OCI-LY7 (cell line): Measurements from ENCODE around the gene DGUOK.

Experiments used
- EZH2phosphoT487 ChIP-seq: fragments of 200-600 bp; sonication (generic); IDR thresholded peaks from 2 replicates; pipeline ENCODE4 v1.6.1; 2018; ENCODE audit warnings: low read depth, borderline replicate concordance, mild to moderate bottlenecking, mixed run types, antibody characterized with exemption, low read length, moderate library complexity, mixed read lengths
- TF ChIP-seq, protein P1 (sequence below): fragments of 200-600 bp; sonication (generic); conservative IDR thresholded peaks from 2 replicates; pipeline ENCODE4 v1.5.1; 2014; ENCODE audit warnings: mild to moderate bottlenecking, antibody characterized with exemption, low read length, moderate library complexity, mixed read lengths

DNA sequence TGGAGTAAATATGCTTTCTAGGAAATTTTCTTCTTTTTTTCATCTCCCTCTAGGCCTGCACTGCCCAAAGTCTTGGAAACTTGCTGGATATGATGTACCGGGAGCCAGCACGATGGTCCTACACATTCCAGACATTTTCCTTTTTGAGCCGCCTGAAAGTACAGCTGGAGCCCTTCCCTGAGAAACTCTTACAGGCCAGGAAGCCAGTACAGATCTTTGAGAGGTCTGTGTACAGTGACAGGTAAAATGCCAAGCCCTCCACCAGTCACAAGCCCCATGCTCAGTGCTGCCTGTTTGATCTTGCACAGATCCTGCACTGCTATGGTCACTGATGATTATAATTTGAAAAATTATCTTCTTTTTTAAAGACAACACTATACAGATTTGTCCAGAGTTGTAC lies 20.0 kb downstream of the DGUOK start:
- TF ChIP-seq, protein P1, sequence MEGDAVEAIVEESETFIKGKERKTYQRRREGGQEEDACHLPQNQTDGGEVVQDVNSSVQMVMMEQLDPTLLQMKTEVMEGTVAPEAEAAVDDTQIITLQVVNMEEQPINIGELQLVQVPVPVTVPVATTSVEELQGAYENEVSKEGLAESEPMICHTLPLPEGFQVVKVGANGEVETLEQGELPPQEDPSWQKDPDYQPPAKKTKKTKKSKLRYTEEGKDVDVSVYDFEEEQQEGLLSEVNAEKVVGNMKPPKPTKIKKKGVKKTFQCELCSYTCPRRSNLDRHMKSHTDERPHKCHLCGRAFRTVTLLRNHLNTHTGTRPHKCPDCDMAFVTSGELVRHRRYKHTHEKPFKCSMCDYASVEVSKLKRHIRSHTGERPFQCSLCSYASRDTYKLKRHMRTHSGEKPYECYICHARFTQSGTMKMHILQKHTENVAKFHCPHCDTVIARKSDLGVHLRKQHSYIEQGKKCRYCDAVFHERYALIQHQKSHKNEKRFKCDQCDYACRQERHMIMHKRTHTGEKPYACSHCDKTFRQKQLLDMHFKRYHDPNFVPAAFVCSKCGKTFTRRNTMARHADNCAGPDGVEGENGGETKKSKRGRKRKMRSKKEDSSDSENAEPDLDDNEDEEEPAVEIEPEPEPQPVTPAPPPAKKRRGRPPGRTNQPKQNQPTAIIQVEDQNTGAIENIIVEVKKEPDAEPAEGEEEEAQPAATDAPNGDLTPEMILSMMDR, result no peak
- TF ChIP-seq EZH2phosphoT487, result no peak
